DOHH2 (cell line): ENCODE results near the gene FTCD.

Experiments used
- CTCF ChIP-seq: fragments of 200-600 bp; sonication (generic); IDR thresholded peaks from one replicate; pipeline ENCODE4 v1.5.1; 2014; ENCODE audit warnings: antibody characterized with exemption, mild to moderate bottlenecking, low read depth, low read length; ENCODE audit not compliant: poor library complexity, severe bottlenecking
- EZH2phosphoT487 ChIP-seq: fragments of 200-600 bp; sonication (generic); IDR thresholded peaks from 2 replicates; pipeline ENCODE4 v1.6.1; 2017; ENCODE audit warnings: borderline replicate concordance, mild to moderate bottlenecking, antibody characterized with exemption, low read length, moderate library complexity, mixed read lengths

DNA sequence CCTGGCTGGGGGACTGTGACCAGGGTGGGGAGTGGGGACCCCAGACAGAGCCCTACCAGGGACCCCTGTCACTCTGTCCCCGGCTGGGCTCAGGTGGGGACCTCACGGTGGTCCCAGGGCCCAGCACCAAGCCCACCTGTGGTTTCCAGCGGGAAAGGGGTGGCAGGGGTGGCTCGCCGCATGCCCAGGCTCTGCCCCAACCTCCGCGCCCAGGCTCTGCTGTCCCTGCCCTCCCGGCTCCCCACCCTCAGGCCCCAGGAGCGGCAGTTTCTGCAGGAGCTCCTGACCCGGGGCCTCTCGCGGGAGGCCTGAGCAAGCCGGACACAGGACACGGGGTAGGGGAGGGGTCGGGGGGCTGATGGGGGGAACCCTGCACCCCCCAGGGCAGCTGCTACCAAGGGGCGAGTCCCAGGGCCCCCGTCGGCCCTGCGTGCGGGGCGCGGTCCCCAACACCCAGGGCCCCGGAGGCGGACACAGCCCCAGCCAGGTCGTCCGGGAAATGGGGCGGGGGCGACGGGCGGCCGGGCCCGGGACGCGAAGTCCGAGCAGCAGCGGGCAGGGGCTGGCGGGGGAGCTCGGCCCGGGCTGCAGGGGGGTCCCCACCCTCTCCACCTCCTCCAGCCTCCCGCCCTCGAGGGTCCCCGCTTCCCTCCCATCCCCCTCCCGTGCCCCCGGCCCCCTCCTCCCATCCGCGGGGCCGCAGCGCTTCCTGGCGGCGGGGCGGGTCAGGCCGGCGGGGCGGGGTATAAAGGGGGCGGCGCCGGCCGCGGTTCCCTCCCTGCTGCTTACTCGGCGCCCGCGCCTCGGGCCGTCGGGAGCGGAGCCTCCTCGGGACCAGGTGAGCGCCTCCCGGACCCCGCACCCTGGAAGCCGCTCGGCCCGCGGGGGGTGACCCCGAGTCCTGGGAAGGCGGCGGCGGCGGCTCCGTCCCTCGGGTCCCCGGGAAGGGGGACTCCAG lies 57.8 kb downstream of the FTCD start, which contains the start of gene COL6A2:
- TF ChIP-seq EZH2phosphoT487, result no peak
- TF ChIP-seq CTCF, result no peak
